Urinary bladder (tissue), 4 donors: ENCODE data around the gene DLK1. TPM values are rescaled to one million over a fixed set of nuclear protein-coding genes. Genes with fewer than 3 reads are reported as not detected.

Experiments used
- DNase-seq: peaks from one replicate; pipeline ENCODE4 v3.0.0-alpha.2; 2015; ENCODE audit errors: extremely low spot score
- H3K27ac ChIP-seq: one replicate; pipeline ENCODE4 v1.5.1; 2013; ENCODE audit warnings: low read depth, mild to moderate bottlenecking, moderate library complexity
- H3K36me3 ChIP-seq: one replicate; pipeline ENCODE4 v1.6.1; 2013; ENCODE audit warnings: mild to moderate bottlenecking, moderate library complexity; ENCODE audit not compliant: insufficient read depth
- H3K4me1 ChIP-seq: one replicate; pipeline ENCODE4 v1.6.1; 2013; ENCODE audit warnings: mild to moderate bottlenecking, moderate library complexity; ENCODE audit not compliant: insufficient read depth
- H3K4me3 ChIP-seq: one replicate; pipeline ENCODE4 v1.5.1; 2013; ENCODE audit warnings: low read depth, low read length
- WGBS: extraction: QIAGEN DNeasy Blood & Tissue Kit; methylation state at CpG from one replicate; pipeline ENCODE4 v1.1.7; 2013; 5-methylcytosine and 5-hydroxymethylcytosine counted together
- polyA plus RNA-seq: library from polyadenylated mRNA; stranded (reverse); fragments of 200-250 nt; gene quantifications from one replicate; pipeline ENCODE4 v1.2.3, GENCODE V29; 2013
- total RNA-seq: library from RNA; depleted of rRNA; stranded (reverse); fragments of >200 nt; gene quantifications from one replicate; pipeline ENCODE4 v1.2.3, GENCODE V29; 2014
- donor health status: healthy with polysubstance abuse.
- donor health status: healthy.

DLK1 gene
- total and polyA plus RNA-seq, 2 donors = 7.1 to 87.3 TPM

DNA sequence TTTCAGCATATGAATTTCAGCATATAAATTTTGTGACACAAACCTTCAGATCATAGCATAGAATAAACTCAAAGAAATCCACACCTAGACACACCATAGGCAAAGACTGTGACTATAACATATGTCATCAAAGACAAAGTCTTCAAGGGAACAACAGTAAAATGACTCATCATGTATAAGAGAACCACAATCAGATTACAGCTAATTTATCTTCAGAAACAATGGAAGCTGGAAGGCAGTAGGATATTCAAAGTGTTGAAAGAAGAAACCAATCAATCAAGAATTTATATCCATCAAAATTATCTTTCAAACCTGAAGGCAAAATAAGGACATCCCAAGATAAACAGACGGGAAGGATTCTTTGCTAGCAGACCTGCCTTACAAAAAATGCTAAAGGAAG is 29.0 kb downstream of the DLK1 start:
- no peaks in the 10 kb centered on the region for H3K4me1 ChIP-seq
- DNase-seq = no peak
- no peak overlapping the region for H3K27ac ChIP-seq
- WGBS = 74% methylated on average over 1 of the region's 1 CpG
- H3K4me3 ChIP-seq = no peak overlapping the region
- no peaks in the 10 kb centered on the region for H3K36me3 ChIP-seq

DNA sequence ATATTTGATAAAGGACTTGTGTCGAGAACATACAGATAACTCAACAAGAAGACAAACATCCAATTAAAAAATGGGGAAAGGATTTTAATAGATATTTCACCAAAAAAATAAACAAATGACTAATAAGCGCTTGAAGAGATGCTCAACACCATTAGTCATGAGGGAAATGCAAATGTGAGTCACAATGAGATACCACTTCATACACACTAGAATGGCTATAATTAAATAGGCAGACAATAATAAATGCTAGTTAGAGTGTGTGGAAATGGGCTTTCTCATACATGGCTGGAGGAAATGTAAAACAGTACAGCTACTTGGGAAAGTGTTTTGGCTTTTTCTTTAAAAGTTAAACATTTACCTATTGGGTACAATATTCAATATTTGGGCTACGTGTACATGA is 34.8 kb downstream of the DLK1 start:
- 87% methylated on average over 3 of the region's 3 CpGs for WGBS
- Histone ChIP-seq H3K4me3 (no peak overlapping the region), H3K36me3 (no peaks in the 10 kb centered on the region), H3K27ac (no peak overlapping the region), H3K4me1 (no peaks in the 10 kb centered on the region)
- no peak for DNase-seq

DNA sequence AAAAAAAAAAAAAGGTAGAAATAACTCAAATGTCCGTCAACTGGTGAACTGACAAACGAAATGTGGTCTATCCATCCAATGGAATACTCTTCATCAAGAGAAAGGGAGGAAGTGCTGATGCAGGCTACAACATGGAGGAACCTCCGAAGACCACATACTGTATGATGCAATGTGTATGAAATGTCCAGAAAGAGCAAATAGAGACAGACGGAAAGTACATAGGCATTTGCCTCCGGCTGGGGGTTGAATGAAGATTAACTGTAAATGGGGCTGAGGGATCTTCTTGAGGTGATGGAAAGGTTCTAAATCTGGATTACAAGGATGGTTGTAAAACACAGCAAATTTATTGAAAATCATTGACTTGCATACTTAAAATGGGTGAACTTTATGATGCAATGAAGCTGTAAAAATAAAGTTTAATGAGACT is 35.4 kb downstream of the DLK1 start:
- DNase-seq = no peak
- Histone ChIP-seq H3K4me1 (no peaks in the 10 kb centered on the region), H3K36me3 (no peaks in the 10 kb centered on the region), H3K4me3 (no peak overlapping the region), H3K27ac (no peak overlapping the region)
- 77% methylated on average over 5 of the region's 5 CpGs for WGBS

GRCh38 chr14:100762901-100763300 is 36.2 kb downstream of the DLK1 start:
- WGBS = 90% methylated on average over 8 of the region's 8 CpGs
- no peak overlapping the region for H3K4me3 ChIP-seq
- no peaks in the 10 kb centered on the region for H3K4me1 ChIP-seq
- DNase-seq = no peak
- H3K27ac ChIP-seq = no peak overlapping the region
- no peaks in the 10 kb centered on the region for H3K36me3 ChIP-seq

- Histone ChIP-seq H3K4me3 (no peak overlapping the region), H3K27ac (no peak overlapping the region), H3K36me3 (no peaks in the 10 kb centered on the region), H3K4me1 (no peaks in the 10 kb centered on the region)
- 82% methylated on average over 7 of the region's 7 CpGs for WGBS
- no peak for DNase-seq
Observed at GRCh38 chr14:100764471-100765115, 37.9 kb downstream of the DLK1 start.

GRCh38 chr14:100765296-100765695 is 38.6 kb downstream of the DLK1 start:
- Histone ChIP-seq H3K36me3 (no peaks in the 10 kb centered on the region), H3K4me3 (no peak overlapping the region), H3K4me1 (no peaks in the 10 kb centered on the region), H3K27ac (no peak overlapping the region)
- no peak for DNase-seq
- 93% methylated on average over 2 of the region's 2 CpGs for WGBS

DNA sequence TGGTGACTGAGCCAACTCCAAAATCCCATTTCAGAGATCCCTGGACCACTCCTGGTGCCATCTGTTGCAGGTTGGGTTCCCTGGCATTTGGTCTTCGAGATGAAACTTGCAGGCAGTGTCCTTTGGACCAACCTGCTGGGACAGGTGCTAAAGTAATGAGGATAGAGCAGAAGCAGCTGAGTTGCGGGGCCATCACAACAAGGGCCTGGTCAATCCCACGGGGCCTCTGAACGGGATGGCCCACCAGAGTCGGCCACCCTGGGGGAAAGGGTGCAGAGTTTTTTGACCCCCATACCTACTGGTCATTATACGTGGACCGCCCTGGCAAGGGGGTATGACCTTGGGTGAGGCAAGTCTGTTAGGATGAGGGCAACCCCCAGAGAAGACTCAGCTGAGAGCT is 39.3 kb downstream of the DLK1 start:
- H3K27ac ChIP-seq = no peak overlapping the region
- H3K4me3 ChIP-seq = no peak overlapping the region
- H3K36me3 ChIP-seq = no peaks in the 10 kb centered on the region
- H3K4me1 ChIP-seq = no peaks in the 10 kb centered on the region
- WGBS = 93% methylated on average over 7 of the region's 7 CpGs
- DNase-seq = no peak

DNA sequence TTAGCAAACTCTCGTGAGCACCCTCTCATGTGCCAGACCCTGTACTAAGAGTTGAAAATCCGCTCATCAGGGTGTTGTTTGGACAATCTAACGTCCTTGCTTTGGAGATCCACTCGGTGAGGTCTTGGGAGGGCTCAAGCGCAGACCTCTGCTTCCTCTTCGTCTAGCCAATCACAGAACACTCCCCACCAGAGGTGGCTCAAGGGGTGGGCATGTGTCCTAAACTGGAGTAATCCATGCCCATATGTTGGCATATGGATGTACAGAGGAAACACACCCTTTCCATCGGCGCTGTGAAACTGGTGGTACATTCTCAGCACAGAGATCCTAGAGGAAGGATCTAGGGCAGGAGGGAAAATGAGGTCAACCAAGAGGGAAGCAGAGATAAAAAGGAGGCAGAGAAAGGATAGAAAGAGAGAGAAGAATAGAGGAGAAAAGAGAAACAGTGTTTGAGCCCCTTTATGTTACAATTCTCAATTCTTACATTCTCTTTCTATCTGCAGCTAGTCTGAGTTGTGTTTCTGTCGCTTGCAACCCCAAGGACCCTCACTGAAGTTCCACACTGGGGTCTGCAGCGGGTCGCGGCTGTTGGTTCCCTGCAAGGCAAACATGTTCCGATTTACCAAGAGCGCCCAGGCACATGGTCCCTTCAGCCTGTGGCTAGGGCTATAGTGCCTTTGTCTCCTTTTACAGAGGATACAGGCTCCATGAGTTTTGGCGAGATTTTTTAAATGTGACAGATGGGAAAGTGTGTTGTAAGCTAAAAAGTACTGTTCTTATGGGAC is 40.5 kb downstream of the DLK1 start:
- no peak overlapping the region for H3K4me3 ChIP-seq
- no peak for DNase-seq
- H3K4me1 ChIP-seq = no peaks in the 10 kb centered on the region
- no peaks in the 10 kb centered on the region for H3K36me3 ChIP-seq
- H3K27ac ChIP-seq = no peak overlapping the region
- WGBS = 82% methylated on average over 15 of the region's 15 CpGs

- Histone ChIP-seq H3K4me3 (no peak overlapping the region), H3K36me3 (no peaks in the 10 kb centered on the region), H3K4me1 (no peaks in the 10 kb centered on the region), H3K27ac (no peak overlapping the region)
- DNase-seq = no peak
- WGBS = 81% methylated on average over 14 of the region's 14 CpGs
Observed at GRCh38 chr14:100767788-100768536, 41.3 kb downstream of the DLK1 start.

- no peaks in the 10 kb centered on the region for H3K4me1 ChIP-seq
- DNase-seq = no peak
- 90% methylated on average over 32 of the region's 32 CpGs for WGBS
Observed at GRCh38 chr14:100769035-100769939, 42.6 kb downstream of the DLK1 start.

GRCh38 chr14:100770046-100770445 is 43.4 kb downstream of the DLK1 start:
- H3K4me1 ChIP-seq = no peaks in the 10 kb centered on the region
- H3K4me3 ChIP-seq = no peak overlapping the region
- H3K27ac ChIP-seq = no peak overlapping the region
- no peak for DNase-seq
- no peaks in the 10 kb centered on the region for H3K36me3 ChIP-seq
- WGBS = 82% methylated on average over 4 of the region's 4 CpGs

More at GRCh38 chr14:100769035-100769939, 42.6 kb downstream of the DLK1 start:
- no peak overlapping the region for H3K27ac ChIP-seq
- H3K4me3 ChIP-seq = no peak overlapping the region
- no peaks in the 10 kb centered on the region for H3K36me3 ChIP-seq

DNA sequence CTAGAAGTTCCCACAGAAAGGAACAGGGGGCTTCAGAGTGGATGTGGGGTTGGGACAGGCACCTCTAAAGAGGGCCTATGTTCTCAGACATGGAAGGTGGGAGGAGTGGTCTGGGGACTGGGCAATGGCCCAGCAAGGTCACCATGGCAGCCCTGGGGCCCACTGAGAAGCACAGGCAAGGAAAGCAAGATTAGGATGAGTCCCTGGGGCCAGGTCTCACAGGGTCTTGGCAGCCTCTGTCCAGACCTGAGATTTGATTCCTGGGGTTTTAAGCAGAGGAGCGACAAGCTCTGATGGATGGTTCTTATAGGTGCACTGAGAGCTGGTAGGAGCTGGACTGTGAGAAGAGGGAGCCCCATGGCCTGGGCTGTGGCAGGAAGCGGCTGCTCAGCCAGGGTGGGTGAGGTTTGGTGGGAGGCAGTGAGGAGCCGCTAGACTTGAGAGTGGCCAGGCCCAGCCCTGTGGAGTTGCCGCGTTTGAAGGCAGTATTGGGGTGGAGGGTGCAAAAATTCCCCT is 44.0 kb downstream of the DLK1 start:
- WGBS = 83% methylated on average over 5 of the region's 5 CpGs
- H3K27ac ChIP-seq = no peak overlapping the region
- DNase-seq = no peak
- no peak overlapping the region for H3K4me3 ChIP-seq
- no peaks in the 10 kb centered on the region for H3K4me1 ChIP-seq
- no peaks in the 10 kb centered on the region for H3K36me3 ChIP-seq
